ENCODE results near the gene B3GAT3. TPM values are rescaled to one million over a fixed set of nuclear protein-coding genes. Genes with fewer than 3 reads are reported as not detected.

The B3GAT3 gene
- total RNA-seq, 4 donors from 2014 or later: 17.7 to 50.4 (median 23.1) TPM

- Histone ChIP-seq H3K9me3 (no peaks in the 10 kb centered on the region), H3K4me1 (peaks cover 5 to 14% of the 10 kb centered on the region in 2 donors), H3K27ac (peak within 1 kb of the TSS; percentile 86 to 92), H3K4me3 (peak within 1 kb of the TSS; percentile 71 to 91), H3K27me3 (no peaks in the 10 kb centered on the region), H3K36me3 (no peaks in the 10 kb centered on the region)
- peak; percentile 99 for DNase-seq
- peak; percentile 51 to 75 for TF ChIP-seq POLR2A (IDR thresholded peaks at IDR 0.05)
- TF ChIP-seq, protein P1, sequence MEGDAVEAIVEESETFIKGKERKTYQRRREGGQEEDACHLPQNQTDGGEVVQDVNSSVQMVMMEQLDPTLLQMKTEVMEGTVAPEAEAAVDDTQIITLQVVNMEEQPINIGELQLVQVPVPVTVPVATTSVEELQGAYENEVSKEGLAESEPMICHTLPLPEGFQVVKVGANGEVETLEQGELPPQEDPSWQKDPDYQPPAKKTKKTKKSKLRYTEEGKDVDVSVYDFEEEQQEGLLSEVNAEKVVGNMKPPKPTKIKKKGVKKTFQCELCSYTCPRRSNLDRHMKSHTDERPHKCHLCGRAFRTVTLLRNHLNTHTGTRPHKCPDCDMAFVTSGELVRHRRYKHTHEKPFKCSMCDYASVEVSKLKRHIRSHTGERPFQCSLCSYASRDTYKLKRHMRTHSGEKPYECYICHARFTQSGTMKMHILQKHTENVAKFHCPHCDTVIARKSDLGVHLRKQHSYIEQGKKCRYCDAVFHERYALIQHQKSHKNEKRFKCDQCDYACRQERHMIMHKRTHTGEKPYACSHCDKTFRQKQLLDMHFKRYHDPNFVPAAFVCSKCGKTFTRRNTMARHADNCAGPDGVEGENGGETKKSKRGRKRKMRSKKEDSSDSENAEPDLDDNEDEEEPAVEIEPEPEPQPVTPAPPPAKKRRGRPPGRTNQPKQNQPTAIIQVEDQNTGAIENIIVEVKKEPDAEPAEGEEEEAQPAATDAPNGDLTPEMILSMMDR (IDR thresholded peaks at IDR 0.05): no peak
- intact Hi-C loops (cut with DNase I; ENCODE audit: low total_unique reads): no loop called here
Measured at GRCh38 chr11:62645946-62646824, 24.4 kb upstream of the B3GAT3 start, which contains the start of gene GANAB. GANAB (minus strand) TSS chr11:62646613; CDS start chr11:62646599, 14 bp downstream.

- no peaks in the 10 kb centered on the region for H3K27me3 ChIP-seq
- DNase-seq: no peak
- H3K27ac ChIP-seq: peak overlapping the region; percentile 86 to 92
- no peak for TF ChIP-seq POLR2A (IDR thresholded peaks at IDR 0.05)
- TF ChIP-seq, protein P1 (IDR thresholded peaks at IDR 0.05): no peak
- intact Hi-C loops (cut with DNase I; ENCODE audit: low total_unique reads): no loop called here
- peaks cover 5 to 14% of the 10 kb centered on the region in 2 donors for H3K4me1 ChIP-seq
- H3K9me3 ChIP-seq: no peaks in the 10 kb centered on the region
- H3K4me3 ChIP-seq: peak overlapping the region; percentile 71 to 91
- no peaks in the 10 kb centered on the region for H3K36me3 ChIP-seq
Measured at GRCh38 chr11:62645671-62645945, 23.8 kb upstream of the B3GAT3 start.

DNA sequence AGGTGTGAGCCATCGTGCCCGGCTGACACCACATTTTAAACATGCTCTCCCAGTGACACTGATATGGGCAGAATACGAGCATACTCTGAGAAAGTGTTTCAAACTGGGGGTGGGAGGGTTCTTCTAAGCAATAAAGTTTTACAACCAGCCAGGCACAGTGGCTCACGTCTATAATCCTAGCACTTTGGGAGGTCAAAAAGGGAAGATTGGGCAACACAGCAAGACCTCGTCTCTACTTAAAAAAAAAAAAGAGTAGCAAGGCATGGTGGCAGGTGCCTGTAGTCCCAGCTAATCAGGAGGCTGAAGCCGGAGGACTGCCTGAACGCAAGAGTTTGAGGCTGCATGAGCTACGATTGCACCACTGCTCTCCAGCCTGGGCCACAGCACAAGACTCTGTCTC lies 22.4 kb upstream of the B3GAT3 start:
- no peak overlapping the region for H3K27ac ChIP-seq
- no peak for TF ChIP-seq POLR2A (IDR thresholded peaks at IDR 0.05)
- TF ChIP-seq, protein P1 (IDR thresholded peaks at IDR 0.05): no peak
- no peak overlapping the region for H3K4me3 ChIP-seq
- H3K27me3 ChIP-seq: no peaks in the 10 kb centered on the region
- H3K4me1 ChIP-seq: peaks cover 5 to 14% of the 10 kb centered on the region in 2 donors
- no peaks in the 10 kb centered on the region for H3K9me3 ChIP-seq
- DNase-seq: no peak
- H3K36me3 ChIP-seq: no peaks in the 10 kb centered on the region
- intact Hi-C loops (cut with DNase I; ENCODE audit: low total_unique reads): no loop called here

GRCh38 chr11:62632492-62632891 lies 10.7 kb upstream of the B3GAT3 start:
- no peaks in the 10 kb centered on the region for H3K27me3 ChIP-seq
- intact Hi-C loops (cut with DNase I; ENCODE audit: low total_unique reads): no loop called here
- no peak for TF ChIP-seq POLR2A (IDR thresholded peaks at IDR 0.05)
- TF ChIP-seq, protein P1 (IDR thresholded peaks at IDR 0.05): no peak
- no peaks in the 10 kb centered on the region for H3K36me3 ChIP-seq
- H3K9me3 ChIP-seq: no peaks in the 10 kb centered on the region
- no peaks in the 10 kb centered on the region for H3K4me1 ChIP-seq
- DNase-seq: no peak
- no peak overlapping the region for H3K4me3 ChIP-seq
- H3K27ac ChIP-seq: no peak overlapping the region

DNA sequence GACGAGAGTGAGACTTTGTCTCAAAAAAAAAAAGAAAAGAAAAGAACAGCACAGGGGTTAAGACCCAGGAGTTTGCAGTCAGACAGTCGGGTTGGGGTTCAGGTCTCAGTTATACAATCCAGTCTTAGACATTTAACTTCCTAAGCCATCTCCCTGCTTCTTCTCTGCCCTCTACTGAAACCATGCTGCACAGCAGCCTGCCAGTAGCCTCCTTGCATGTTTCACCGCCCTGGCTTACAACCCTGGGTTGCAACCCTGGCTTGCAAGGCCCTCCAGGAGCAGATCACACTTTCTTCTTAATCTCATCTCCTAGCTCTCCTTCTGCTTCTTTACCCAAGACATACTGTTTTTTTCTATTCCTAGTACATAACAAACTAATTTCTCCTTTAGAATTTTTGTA lies 5.9 kb upstream of the B3GAT3 start:
- intact Hi-C loops (cut with DNase I; ENCODE audit: low total_unique reads): no loop called here
- H3K4me3 ChIP-seq: no peak overlapping the region
- no peaks in the 10 kb centered on the region for H3K36me3 ChIP-seq
- no peak overlapping the region for H3K27ac ChIP-seq
- no peaks in the 10 kb centered on the region for H3K27me3 ChIP-seq
- TF ChIP-seq POLR2A (IDR thresholded peaks at IDR 0.05): no peak
- TF ChIP-seq, protein P1 (IDR thresholded peaks at IDR 0.05): no peak
- H3K4me1 ChIP-seq: no peaks in the 10 kb centered on the region
- no peaks in the 10 kb centered on the region for H3K9me3 ChIP-seq
- no peak for DNase-seq
